ENCODE results near the gene IL9R. TPM values are rescaled to one million over a fixed set of nuclear protein-coding genes. Genes with fewer than 3 reads are reported as not detected.

IL9R gene, protein sequence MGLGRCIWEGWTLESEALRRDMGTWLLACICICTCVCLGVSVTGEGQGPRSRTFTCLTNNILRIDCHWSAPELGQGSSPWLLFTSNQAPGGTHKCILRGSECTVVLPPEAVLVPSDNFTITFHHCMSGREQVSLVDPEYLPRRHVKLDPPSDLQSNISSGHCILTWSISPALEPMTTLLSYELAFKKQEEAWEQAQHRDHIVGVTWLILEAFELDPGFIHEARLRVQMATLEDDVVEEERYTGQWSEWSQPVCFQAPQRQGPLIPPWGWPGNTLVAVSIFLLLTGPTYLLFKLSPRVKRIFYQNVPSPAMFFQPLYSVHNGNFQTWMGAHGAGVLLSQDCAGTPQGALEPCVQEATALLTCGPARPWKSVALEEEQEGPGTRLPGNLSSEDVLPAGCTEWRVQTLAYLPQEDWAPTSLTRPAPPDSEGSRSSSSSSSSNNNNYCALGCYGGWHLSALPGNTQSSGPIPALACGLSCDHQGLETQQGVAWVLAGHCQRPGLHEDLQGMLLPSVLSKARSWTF
- total RNA-seq, result 10 to 100 TPM; 66.8 to 68.1 TPM

DNA sequence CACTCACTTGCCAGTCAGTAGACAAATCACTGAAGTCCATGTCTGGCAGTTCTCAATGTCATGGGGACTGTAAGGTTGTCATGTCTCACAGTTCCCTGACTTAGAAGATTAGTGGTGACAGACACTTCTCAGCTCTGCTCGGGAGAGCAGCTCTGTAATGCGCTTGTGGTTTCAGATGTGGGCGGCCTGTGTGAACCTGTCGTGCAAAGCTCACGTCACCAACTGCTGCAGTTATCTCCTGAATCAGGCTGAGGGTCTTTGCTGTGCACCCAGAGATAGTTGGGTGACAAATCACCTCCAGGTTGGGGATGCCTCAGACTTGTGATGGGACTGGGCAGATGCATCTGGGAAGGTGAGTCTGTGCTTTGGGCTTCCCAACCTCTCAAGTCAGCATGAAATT lies at the start of gene IL9R:
Gene IL9R (plus strand): TSS at position 261 of the 400 bp plus-strand sequence. CDS start 64 bp downstream, at position 325.
- H3K4me3 Mint-ChIP-seq, result peak within 1 kb of the TSS; percentile 88
- H3K36me3 Mint-ChIP-seq (ENCODE audit: low read depth), result peaks cover 31% of the 10 kb centered on the region
- ATAC-seq (peak; percentile 88), DNase-seq (peak; percentile 89)
- H3K27ac Mint-ChIP-seq, result peak within 1 kb of the TSS; percentile 95
- H3K4me1 Mint-ChIP-seq (ENCODE audit: low read depth), result peaks cover 73% of the 10 kb centered on the region
- POLR2A ChIA-PET, result no interaction called here
- H3K9me3 Mint-ChIP-seq (ENCODE audit: insufficient read depth), result no peaks in the 10 kb centered on the region
- H3K27me3 Mint-ChIP-seq (ENCODE audit: low read depth), result no peaks in the 10 kb centered on the region
- CTCF ChIA-PET, result no interaction called here

DNA sequence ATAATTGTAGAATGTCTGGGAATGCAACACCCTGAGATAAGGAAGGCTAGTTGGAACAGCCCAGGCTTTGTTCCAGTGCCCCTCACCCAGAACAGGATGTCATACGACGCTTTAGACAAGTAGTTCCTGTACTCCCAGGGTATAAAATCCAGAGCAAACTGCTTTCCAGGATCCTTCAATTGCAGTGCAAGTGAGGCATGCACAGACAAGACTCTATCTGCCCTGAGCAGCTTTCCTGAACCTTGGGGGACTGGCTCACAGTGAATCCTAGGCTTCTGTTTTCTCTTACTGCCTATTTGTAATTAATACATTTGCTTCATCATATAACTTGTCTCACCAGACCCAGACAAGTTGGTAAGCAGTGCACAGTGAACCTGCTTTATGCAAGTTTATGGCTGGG lies 48.4 kb upstream of the IL9R start:
- Mint-ChIP-seq H3K27ac (no peak overlapping the region), H3K9me3 (ENCODE audit: insufficient read depth) (no peaks in the 10 kb centered on the region), H3K27me3 (ENCODE audit: low read depth) (no peaks in the 10 kb centered on the region), H3K36me3 (ENCODE audit: low read depth) (peaks cover 8% of the 10 kb centered on the region), H3K4me1 (ENCODE audit: low read depth) (no peaks in the 10 kb centered on the region), H3K4me3 (no peak overlapping the region)
- DNase-seq (no peak), ATAC-seq (no peak)
- ChIA-PET POLR2A (no interaction called here), CTCF (no interaction called here)

DNA sequence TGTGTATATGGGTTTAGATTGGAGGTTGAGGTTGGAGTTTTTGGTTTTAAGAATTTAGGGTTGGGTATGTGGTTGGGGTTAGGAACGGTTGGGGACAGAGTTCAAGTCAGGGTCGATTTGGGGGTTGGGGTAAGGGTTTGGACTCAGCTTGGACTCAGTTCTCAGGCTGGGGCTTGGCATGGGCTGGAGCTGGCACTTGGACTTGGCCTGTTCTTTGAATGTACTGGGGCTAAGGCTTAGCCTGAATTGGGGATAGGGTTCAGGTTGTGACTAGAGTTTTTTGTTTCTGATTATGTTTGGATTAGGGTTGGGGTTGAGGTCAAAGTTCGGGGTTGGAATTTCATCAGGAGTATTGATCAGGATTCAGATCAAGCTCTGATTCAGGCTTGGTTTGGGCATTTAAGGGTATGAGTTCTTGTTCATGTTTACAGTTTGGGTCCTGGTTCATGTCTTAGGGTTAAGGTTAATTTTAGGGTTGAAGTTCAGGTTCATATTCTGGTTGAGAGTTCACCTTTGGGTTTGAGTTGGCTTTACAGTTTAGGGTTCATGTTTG lies 46.2 kb upstream of the IL9R start:
- Mint-ChIP-seq H3K27me3 (ENCODE audit: low read depth) (no peaks in the 10 kb centered on the region), H3K27ac (no peak overlapping the region), H3K36me3 (ENCODE audit: low read depth) (no peaks in the 10 kb centered on the region), H3K4me1 (ENCODE audit: low read depth) (no peaks in the 10 kb centered on the region), H3K4me3 (no peak overlapping the region), H3K9me3 (ENCODE audit: insufficient read depth) (no peaks in the 10 kb centered on the region)
- DNase-seq, result no peak
- POLR2A ChIA-PET, result no interaction called here
- ATAC-seq, result no peak
- CTCF ChIA-PET, result no interaction called here

DNA sequence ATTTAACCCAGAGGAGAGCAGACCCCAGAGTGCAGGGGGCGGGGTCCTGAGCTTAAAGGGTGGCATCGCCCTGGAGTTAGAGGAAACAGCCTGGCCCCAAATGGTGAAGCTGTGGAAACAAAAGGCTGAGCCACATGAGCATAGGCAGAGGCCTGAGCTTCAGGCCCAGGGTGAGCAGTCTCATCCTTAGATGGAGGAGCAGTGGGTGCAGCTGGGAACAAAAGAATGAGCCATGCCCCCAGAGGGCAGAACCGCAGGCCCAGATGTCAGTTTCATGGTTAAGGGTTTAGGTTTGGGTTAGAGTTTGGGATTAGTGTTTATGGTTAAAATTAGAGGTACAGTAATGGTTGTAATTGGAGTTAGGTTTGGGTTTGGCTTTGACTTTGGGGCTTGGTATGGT lies 44.4 kb upstream of the IL9R start:
- POLR2A ChIA-PET, result no interaction called here
- no peaks in the 10 kb centered on the region for H3K36me3 Mint-ChIP-seq (ENCODE audit: low read depth)
- H3K4me1 Mint-ChIP-seq (ENCODE audit: low read depth), result no peaks in the 10 kb centered on the region
- no peak for ATAC-seq
- DNase-seq, result no peak
- H3K27me3 Mint-ChIP-seq (ENCODE audit: low read depth), result no peaks in the 10 kb centered on the region
- CTCF ChIA-PET, result no interaction called here
- no peaks in the 10 kb centered on the region for H3K9me3 Mint-ChIP-seq (ENCODE audit: insufficient read depth)
- H3K4me3 Mint-ChIP-seq, result no peak overlapping the region
- no peak overlapping the region for H3K27ac Mint-ChIP-seq

DNA sequence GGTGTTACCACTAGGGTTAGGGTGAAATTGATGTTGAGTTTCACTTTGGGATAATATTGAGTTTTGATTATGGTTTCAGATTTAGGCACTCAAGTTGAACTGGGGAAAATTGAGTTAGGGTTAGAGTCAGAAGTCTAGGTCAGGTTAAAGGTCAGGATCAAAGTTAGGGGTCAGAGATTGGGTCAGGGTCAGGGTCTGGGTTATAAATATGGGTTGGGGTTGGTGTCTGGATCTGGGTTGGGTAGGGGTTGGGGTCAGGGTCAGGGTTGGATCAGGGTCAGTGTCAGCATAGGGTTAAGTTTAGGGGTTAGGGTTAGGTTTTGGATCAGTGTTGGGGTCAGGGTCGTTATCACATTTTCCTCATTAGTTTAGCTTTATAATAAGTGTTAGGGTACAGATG lies 42.7 kb upstream of the IL9R start:
- ATAC-seq (no peak), DNase-seq (no peak)
- POLR2A ChIA-PET, result no interaction called here
- Mint-ChIP-seq H3K27me3 (ENCODE audit: low read depth) (no peaks in the 10 kb centered on the region), H3K4me3 (no peak overlapping the region), H3K9me3 (ENCODE audit: insufficient read depth) (no peaks in the 10 kb centered on the region), H3K36me3 (ENCODE audit: low read depth) (no peaks in the 10 kb centered on the region), H3K4me1 (ENCODE audit: low read depth) (no peaks in the 10 kb centered on the region), H3K27ac (no peak overlapping the region)
- CTCF ChIA-PET, result no interaction called here

DNA sequence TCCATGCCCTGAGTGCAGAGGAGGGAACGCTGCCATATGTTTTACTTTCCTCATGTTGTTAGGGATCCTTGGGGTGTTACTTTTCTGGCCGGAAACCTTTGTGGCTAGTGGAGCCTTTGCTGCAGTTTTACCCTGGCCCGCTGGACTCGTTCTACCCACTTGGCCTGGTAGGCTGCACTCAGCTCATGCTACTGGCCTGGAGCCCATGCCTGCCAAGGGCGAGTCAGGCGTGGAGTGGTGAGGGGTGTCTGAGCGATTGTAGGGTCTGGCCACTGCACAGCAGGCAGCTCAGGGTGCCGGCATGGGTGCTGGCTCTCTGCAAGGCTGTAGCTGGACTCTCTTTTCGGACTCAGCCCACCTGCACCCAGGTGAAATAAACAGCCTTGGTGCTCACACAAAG lies 41.4 kb upstream of the IL9R start:
- ChIA-PET CTCF (no interaction called here), POLR2A (no interaction called here)
- ATAC-seq (no peak), DNase-seq (no peak)
- Mint-ChIP-seq H3K9me3 (ENCODE audit: insufficient read depth) (no peaks in the 10 kb centered on the region), H3K36me3 (ENCODE audit: low read depth) (no peaks in the 10 kb centered on the region), H3K27ac (no peak overlapping the region), H3K4me3 (no peak overlapping the region), H3K4me1 (ENCODE audit: low read depth) (no peaks in the 10 kb centered on the region), H3K27me3 (ENCODE audit: low read depth) (no peaks in the 10 kb centered on the region)

DNA sequence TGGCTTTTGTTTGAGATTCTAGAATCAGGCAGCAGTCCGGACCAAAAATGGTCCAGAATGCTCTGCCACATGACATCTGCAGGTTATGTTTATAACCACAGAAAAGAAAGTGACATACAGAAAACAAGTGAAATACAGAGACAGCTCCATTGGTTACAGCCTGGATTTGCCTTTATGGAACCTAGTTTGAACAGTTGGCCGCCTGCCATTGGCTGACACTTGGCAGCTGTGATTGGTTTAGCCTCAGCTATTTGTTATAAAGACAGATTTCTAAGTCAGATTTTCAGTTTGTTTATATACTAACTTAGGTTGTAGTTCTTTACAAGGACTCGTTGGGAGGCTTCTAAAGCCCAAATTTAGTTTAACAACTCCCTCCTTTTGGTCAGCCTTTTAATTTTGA lies 40.8 kb upstream of the IL9R start:
- ChIA-PET CTCF (no interaction called here), POLR2A (no interaction called here)
- Mint-ChIP-seq H3K36me3 (ENCODE audit: low read depth) (no peaks in the 10 kb centered on the region), H3K27me3 (ENCODE audit: low read depth) (no peaks in the 10 kb centered on the region), H3K9me3 (ENCODE audit: insufficient read depth) (no peaks in the 10 kb centered on the region), H3K4me1 (ENCODE audit: low read depth) (no peaks in the 10 kb centered on the region), H3K4me3 (no peak overlapping the region), H3K27ac (no peak overlapping the region)
- ATAC-seq, result no peak
- DNase-seq, result no peak

DNA sequence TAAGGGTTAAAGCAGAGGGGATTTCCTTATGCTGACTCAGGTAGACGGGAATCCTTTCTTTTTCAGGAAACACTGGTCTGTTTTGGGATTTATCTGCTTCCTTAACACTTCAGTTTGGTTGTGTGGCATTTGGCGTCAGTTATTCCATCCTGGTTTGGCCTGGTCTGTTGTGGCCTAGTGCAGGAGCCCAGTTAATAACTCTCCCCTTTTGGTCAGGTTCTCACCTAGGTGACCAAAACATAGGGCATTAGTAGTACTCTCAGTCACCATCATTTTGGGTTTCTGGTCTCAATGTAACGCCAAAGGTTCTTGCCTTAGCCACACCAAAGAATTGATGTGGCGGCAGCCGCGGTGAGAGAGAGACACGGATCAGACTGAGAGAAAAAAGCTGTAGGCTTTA lies 39.7 kb upstream of the IL9R start:
- no peaks in the 10 kb centered on the region for H3K36me3 Mint-ChIP-seq (ENCODE audit: low read depth)
- H3K27me3 Mint-ChIP-seq (ENCODE audit: low read depth), result peaks cover 4% of the 10 kb centered on the region
- H3K4me1 Mint-ChIP-seq (ENCODE audit: low read depth), result no peaks in the 10 kb centered on the region
- no peak for DNase-seq
- H3K9me3 Mint-ChIP-seq (ENCODE audit: insufficient read depth), result no peaks in the 10 kb centered on the region
- H3K27ac Mint-ChIP-seq, result no peak overlapping the region
- POLR2A ChIA-PET, result no interaction called here
- H3K4me3 Mint-ChIP-seq, result no peak overlapping the region
- CTCF ChIA-PET, result no interaction called here
- no peak for ATAC-seq

DNA sequence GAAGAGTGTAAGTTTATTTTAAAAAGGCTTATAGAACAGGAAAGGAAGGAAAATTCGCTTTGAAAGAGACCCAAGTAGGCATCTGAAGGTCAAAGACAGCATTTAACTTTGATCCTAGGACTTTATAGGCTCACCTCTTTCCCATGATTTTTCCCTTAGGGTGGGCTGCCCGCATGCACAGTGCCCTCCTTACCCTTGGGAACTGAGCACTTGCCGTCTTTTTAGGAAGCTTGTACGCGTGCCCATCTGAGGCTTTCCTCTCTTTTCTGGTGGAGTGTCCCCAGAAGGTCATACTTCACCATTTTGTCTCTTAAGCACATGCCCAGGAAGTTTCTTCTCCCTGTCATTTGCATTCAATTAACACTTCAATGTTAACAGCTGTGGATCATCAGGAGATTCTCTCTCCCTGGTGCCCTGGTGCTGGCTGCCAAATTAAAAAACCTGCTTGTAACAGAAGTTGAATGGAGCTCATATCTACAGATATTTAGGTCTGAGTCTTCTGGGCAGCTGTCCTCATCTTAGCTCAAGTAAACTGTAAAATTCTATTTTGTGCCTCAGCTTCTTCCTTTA lies 38.4 kb upstream of the IL9R start:
- H3K36me3 Mint-ChIP-seq (ENCODE audit: low read depth), result no peaks in the 10 kb centered on the region
- H3K4me1 Mint-ChIP-seq (ENCODE audit: low read depth), result no peaks in the 10 kb centered on the region
- DNase-seq (no peak), ATAC-seq (no peak)
- ChIA-PET CTCF (no interaction called here), POLR2A (no interaction called here)
- no peak overlapping the region for H3K4me3 Mint-ChIP-seq
- H3K27ac Mint-ChIP-seq, result no peak overlapping the region
- no peaks in the 10 kb centered on the region for H3K9me3 Mint-ChIP-seq (ENCODE audit: insufficient read depth)
- peaks cover 4% of the 10 kb centered on the region for H3K27me3 Mint-ChIP-seq (ENCODE audit: low read depth)

DNA sequence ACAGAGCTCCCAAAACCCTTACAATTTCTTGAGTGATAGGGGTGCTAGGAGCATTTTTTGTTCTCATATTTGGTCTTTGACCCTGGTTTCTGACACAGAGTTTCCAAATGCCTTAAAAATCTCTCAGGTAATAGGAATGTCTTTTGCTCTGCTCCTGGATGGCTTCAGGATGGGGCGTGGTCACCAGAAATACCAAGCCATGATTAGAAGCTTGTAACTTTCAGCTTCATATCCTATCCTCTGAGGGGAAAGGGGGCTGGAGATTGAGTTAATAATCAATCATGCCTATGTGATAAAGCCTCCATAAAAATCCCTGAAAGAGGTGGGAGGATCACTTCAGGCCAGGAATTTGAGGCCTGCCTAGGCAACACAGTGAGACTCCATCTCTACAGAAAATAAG lies 34.6 kb upstream of the IL9R start:
- Mint-ChIP-seq H3K4me3 (no peak overlapping the region), H3K36me3 (ENCODE audit: low read depth) (peaks cover 9% of the 10 kb centered on the region), H3K27me3 (ENCODE audit: low read depth) (peaks cover 7% of the 10 kb centered on the region), H3K27ac (no peak overlapping the region), H3K4me1 (ENCODE audit: low read depth) (peaks cover 13% of the 10 kb centered on the region), H3K9me3 (ENCODE audit: insufficient read depth) (peaks cover 17% of the 10 kb centered on the region)
- no peak for ATAC-seq
- POLR2A ChIA-PET, result no interaction called here
- DNase-seq, result no peak
- CTCF ChIA-PET, result no interaction called here

DNA sequence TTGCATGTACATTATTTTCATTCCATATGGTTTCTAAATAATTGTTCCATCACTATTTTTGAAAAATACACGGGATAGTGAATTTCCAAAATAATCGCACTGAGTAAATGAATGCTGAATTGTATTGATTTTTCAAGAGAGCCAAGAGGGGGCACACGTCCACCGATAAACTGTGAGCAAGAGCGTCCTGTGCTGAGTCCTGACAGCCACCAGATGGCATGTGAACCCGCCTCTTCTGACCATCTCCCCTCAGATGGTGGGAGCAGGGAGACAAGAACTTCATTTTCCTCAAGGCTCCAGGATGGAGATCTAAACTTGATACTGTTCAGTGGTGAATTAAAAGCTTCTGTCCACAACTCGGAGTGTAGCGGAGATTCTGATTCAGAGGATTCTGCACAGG lies 30.6 kb upstream of the IL9R start:
- ChIA-PET POLR2A (no interaction called here), CTCF (no interaction called here)
- ATAC-seq, result peak; percentile 90
- Mint-ChIP-seq H3K36me3 (ENCODE audit: low read depth) (peaks cover 24% of the 10 kb centered on the region), H3K4me1 (ENCODE audit: low read depth) (peaks cover 28% of the 10 kb centered on the region), H3K9me3 (ENCODE audit: insufficient read depth) (peaks cover 46% of the 10 kb centered on the region), H3K4me3 (no peak overlapping the region), H3K27ac (no peak overlapping the region), H3K27me3 (ENCODE audit: low read depth) (peaks cover 11% of the 10 kb centered on the region)
- DNase-seq, result peak; percentile 71

DNA sequence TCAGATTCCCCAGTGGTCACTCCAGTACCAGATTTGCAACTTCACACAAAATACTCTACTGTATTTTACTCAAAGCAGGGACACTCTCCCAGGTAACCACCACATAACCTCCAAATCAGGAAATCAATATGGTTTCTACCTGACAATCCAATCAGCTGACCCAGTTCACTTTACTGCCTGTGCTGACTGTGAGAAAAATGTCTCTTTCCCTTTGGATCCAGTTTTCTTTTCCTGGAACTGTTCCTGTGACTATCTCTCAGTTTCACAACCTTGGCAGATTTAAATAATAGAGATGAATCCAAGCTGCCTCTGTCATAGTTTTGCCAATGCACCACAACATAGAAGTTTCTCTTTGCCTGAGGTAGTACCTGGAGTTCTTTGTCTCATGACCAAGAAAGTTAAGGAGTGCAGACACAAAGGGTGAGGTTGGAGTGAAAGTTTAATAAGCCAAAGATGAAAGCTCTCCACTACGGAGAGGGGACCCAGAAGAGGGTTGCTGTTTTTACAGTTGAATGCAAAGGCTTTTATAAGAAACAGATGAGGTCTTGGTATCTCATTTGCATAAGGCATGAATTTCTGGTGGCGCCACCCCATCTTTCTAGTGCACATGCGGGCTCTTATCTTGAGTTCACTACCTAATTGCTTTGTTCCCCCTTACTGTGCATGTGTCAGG lies 29.7 kb upstream of the IL9R start:
- POLR2A ChIA-PET, result no interaction called here
- Mint-ChIP-seq H3K9me3 (ENCODE audit: insufficient read depth) (peaks cover 46% of the 10 kb centered on the region), H3K36me3 (ENCODE audit: low read depth) (peaks cover 24% of the 10 kb centered on the region), H3K27me3 (ENCODE audit: low read depth) (peaks cover 8% of the 10 kb centered on the region), H3K4me1 (ENCODE audit: low read depth) (peaks cover 28% of the 10 kb centered on the region), H3K27ac (peak overlapping the region; percentile 54), H3K4me3 (no peak overlapping the region)
- DNase-seq, result no peak
- no peak for ATAC-seq
- CTCF ChIA-PET, result no interaction called here
